Glomerular endothelial cell (primary cell): ENCODE data around the gene DPM1. TPM values are rescaled to one million over a fixed set of nuclear protein-coding genes. Genes with fewer than 3 reads are reported as not detected.

Experiments
- DNase-seq: peaks from one replicate; pipeline ENCODE4 v3.0.0-alpha.2; 2011; ENCODE audit warnings: low read depth, low spot score; ENCODE audit errors: extremely low read depth
- total RNA-seq: library from RNA; depleted of rRNA; stranded (reverse); fragments of >200 nt; gene quantifications from 2 replicates; pipeline ENCODE4 v1.2.3, GENCODE V29; 2015

The DPM1 gene
- total RNA-seq, 1 donor from 2014 or later = 40.7 TPM

DNA sequence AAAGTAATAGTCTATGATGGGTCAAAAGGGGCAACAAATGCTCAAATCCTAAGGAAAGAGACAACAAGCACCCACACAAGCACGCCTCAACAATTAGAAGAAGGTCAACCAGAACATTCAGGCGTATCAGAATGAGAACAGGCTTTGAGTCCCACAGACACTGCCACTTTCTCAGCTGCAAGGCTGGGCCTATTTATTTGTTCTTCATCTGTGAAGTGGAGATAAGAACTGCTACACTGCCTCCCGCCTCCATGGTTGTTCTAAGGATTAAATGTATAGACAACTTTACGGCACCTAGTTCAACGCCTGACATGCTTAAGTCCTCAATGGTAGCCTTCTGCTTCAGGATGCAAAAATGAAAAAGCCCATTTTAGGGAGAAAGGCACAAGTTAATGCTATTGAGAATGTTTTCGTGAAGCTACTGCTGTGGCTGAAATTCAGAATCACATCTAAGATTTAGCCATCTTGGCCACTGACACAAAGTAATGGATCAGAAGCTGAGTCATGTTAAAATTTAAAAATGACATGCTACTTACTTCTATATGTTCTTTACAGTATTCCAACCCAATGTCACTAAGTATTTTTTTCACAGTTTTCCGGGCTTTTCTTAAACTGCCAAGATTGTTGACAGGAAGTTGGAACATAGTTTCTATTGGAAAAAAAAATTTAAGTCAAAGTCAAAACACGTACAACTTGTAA lies 54.8 kb downstream of the DPM1 start:
- no peak for DNase-seq

DNA sequence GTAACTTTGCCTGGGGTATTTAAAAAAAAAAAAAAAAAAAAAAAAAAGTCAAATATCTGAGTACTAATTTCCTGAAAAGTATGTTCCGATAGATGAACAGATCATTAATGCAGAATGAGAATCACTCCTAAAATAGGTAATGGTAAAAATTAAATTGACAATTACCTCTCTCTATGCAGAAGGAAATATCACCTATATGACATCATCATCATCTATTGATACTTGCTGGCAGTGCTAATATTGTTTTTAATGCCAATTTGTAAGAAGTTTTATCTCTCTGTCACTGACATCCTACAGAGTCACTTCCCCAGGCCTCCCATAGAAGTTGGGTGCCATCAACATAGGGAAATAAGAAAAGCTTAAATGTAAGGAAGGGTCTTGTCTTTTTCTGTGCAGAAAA lies 57.0 kb downstream of the DPM1 start:
- DNase-seq = no peak

DNA sequence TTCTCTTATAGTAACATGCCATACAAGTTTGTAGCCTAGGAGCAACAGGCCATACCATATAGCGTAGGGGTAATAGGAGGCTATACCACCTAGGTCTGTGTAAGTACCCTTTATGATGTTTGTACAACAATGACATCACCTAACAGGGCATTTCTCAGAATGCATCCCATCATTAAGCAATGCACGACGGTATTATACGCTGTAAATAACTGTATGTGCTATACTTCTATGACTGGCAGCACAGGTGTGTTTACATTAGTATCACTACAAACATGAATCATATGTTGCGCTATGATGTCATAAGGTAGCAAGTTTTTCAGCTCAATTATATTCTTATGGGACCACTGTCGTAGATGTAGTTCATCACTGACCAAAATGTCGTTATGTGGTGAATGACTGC lies 58.1 kb downstream of the DPM1 start:
- no peak for DNase-seq

DNA sequence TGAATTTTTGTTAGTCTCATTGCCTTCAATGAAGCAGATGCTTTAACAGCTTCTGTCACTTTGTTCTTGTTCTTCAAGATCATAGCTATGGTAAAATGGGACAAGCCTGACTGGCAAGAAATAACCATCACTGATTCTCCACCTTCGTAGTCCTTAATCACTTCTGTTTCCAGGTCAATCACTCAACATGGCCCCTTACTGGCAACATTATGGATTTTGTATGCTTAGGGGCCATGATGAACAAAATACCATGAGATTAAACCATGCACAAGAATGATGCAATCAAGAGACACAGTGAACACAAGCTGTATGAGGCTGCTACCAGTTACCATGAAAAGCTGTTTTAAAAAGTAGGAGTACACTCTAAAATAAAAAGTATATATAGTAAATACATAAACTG lies 59.9 kb downstream of the DPM1 start:
- no peak for DNase-seq

DNA sequence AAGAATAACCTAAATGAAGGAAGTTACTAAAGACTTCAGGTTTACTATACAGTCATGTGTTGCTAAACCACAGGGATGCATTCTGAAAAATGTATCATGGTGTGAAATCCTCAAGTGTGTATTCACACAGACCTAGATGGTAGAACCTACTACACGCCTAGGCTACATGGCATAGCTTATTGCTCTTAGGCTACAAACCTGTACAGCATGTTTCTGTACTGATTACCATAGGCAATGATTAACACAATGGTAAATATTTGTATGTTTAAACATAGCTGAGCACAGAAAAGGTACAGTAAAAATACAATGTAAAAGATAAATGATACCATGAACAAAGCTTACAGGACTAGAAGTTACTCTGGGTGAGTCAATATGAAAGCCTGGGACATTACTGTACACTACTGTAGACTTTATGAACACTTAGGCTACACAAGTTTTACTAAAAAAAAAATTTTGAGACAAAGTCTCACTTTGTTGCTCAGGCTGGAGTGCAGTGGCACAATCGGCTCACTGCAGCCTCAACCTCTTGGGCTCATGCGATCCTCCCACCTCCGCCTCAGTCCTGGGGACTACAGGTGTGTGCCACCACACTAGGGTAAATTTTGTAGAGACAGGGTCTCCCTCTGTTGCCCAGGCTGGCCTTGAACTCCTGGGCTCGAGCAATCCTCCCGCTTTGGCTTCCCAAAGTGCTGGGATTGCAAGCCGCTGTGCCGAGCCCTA lies 63.1 kb downstream of the DPM1 start:
- no peak for DNase-seq

DNA sequence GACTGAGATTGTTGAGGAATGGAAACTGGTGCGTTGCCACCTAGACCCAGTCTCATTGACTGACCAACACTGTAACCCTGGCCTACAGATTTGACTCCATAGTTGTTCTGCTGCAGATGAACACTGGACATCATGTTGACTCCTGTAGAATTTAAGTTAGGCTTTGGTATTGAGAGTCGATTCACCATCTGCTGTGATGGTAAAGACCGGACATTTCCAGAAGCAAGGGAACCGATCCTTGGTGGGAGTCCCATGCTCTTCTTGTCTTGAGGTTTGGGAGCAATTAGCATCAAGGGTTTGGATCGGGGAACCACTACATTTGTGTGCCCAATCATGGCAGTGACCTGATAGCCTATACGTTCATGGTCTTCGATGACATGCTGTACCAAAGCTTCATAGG lies 64.7 kb downstream of the DPM1 start:
- DNase-seq = no peak

DNA sequence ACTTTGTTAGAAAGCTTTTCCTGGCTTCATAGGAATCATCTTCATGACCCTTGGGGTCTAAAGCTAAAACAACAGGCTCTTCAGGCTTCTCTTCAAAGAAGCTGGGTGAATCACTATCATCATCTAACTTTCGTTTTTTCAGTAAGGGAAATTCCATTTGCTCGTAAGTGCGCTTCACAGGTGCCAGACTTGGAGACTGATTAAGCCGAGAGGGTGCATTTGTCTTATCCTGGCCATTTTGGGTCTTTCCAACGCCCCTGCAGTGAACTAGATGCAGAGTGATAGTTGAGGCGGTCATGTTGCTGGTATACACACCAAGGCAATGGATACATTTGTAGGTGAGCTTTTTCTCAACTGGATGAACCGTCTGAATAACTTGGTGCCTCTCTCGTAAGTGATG lies 65.9 kb downstream of the DPM1 start:
- DNase-seq = no peak

DNA sequence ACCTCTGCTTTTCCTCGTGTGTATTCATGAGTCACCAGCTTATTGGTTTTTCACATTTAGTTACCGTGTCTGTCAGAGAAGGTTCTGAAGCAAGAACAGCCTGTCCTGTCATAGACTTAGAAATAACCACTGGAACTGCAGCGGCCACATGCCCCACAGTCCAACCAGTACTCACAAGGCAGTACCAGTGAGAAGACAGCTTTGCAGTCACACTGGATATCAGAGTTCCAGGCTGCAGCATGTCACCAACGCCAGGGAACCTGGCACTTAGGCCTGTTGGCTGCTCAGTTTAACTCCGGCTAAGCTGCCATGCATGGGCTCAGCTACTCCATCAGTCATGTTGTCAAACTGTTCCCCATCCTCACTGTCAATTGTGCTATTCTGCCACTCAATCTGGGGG lies 67.2 kb downstream of the DPM1 start:
- no peak for DNase-seq

DNA sequence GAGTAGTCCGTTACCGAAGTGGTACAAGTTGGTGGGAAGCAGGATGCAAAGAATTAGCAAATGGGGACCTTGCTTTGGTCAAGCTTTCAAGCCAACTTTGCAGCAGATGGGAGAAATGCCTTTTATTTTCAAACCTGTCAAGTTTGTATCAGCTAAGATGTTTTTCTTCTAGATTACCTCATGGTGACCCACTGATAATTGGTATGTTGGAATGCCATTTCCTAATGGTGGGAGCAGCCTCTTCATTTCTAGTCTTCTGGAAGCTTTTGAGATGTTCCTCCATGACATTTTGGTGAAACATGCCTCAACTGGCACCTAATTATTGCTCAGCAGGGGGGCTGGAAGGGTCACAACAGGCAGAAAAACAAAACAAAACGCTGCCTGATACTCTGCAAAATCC lies 70.8 kb downstream of the DPM1 start:
- no peak for DNase-seq

DNA sequence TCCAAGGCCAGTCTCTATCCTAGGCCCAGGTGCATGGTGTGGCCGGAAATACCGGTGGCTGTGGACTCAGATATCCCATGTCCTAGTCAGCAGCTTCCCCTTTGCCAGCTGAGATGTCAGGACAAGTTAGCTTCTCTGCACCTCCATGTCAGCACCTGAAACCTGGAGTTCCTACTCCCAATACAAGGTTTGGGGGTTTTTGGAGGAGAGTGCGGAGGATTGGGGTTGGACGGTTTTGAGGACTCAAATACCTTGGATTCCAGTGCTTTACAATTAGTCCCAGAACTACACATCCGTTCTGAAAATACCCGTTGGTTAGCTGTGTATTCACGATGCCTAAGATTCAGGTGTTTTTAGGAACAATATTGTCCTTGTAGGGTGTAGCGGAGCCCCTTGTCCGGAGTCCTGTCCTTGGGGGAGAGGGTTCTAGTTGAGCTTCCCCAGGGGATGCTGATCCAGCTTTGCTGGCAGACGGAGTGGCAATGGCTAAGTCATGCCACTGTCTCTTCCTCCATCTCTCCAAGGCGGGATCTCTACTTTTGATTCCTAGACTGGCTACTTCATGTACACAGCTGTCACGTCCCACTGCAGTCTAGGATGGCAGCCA lies 72.0 kb downstream of the DPM1 start:
- DNase-seq = no peak

DNA sequence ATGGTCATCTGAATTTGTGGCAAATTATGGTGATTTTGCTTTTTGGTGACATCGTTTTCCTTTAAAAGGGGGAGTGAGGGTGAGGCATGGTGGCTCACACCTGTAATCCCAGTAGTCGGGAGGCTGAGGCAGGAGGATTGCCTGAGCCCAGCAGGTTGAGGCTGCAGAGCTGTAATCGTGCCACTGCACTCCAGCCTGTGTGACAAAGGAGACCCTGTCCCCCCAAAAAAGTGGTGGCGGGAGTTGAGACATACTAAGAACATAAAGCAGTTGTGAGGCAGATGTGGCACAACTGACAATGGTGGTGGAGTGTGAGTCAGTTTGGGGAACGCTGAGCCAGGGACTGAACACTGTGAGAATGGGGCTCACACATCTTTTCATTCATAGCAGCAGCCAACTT lies 72.6 kb downstream of the DPM1 start:
- DNase-seq = no peak

DNA sequence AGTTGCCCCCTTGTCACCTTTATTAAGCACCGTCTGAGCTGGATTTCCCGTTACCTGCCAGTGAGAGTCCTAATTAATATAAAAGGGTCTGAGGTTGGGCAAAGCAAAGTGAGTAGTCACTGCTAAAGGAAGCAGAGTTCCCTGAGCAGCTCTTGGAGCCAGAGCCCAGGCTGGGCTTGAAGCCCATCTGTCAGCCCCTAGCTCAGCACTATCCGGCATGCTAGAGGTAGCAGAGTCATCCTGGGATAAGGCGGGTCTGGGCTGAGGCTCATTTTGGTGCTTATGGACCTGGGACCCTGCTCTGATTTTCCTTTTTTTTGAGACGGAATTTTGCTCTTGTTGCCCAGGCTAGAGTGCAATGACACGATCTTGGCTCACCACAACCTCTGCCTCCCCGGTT lies 73.3 kb downstream of the DPM1 start:
- no peak for DNase-seq

Other genes starting within 250 kb of the DPM1 start
- gene PARD6B, start 227.0 kb downstream of the DPM1 start, total RNA-seq = 0.12 and 1.1 TPM in 2 replicates
- 1.8 and 11.1 TPM in 2 replicates for gene BCAS4, start 163.5 kb downstream of the DPM1 start, total RNA-seq
- gene ADNP, start 27.1 kb downstream of the DPM1 start, total RNA-seq = 43.0 and 51.2 TPM in 2 replicates
- 5.6 and 6.5 TPM in 2 replicates for gene MOCS3, start 286 bp upstream of the DPM1 start, total RNA-seq
- 11.5 and 23.2 TPM in 2 replicates for gene KCNG1, start 64.6 kb upstream of the DPM1 start, total RNA-seq